Ovary (tissue), 9 donors: ENCODE results near the gene SH3BGR. TPM values are rescaled to one million over a fixed set of nuclear protein-coding genes. Genes with fewer than 3 reads are reported as not detected.

Experiments
- DNase-seq, 5 donors: peaks; one replicate each; pipeline ENCODE4 v3.0.0-alpha.2; 2019 to 2020
- H3K27ac ChIP-seq, 2 donors: fragments of 200-600 bp; one replicate each; pipeline versions ENCODE4 v1.5.1 to v1.8.0; 2019 to 2022
- H3K27me3 ChIP-seq: fragments of 200-600 bp; one replicate; pipeline ENCODE4 v1.8.0; 2022
- H3K36me3 ChIP-seq: fragments of 200-600 bp; sonication (generic); one replicate; pipeline ENCODE4 v1.5.1; 2019
- H3K4me1 ChIP-seq: one replicate; pipeline ENCODE4 v1.8.1; 2013; ENCODE audit warnings: mild to moderate bottlenecking, moderate library complexity; ENCODE audit not compliant: insufficient read depth
- H3K4me3 ChIP-seq: fragments of 200-600 bp; sonication (generic); one replicate; pipeline ENCODE4 v1.5.1; 2017
- H3K9me3 ChIP-seq, 2 donors: fragments of 200-600 bp in 1 of 2; sonication (generic) in 1 of 2; one replicate each; pipeline versions ENCODE4 v1.5.1 to v1.8.1; 2013 to 2019; ENCODE audit warnings: mild to moderate bottlenecking in 1 of 2, moderate library complexity in 1 of 2
- EP300 ChIP-seq: sonication (generic); formaldehyde crosslinking; IDR thresholded peaks from one replicate; pipeline ENCODE4 v1.6.1; 2017; ENCODE audit warnings: antibody characterized with exemption
- POLR2A ChIP-seq: fragments of 450-650 bp; IDR thresholded peaks from one replicate; pipeline ENCODE4 v1.6.1; 2017; ENCODE audit warnings: antibody characterized with exemption, mild to moderate bottlenecking, moderate library complexity
- WGBS, 3 donors: extraction: QIAGEN DNeasy Blood & Tissue Kit in 1 of 3; methylation state at CpG; one replicate each; pipeline versions ENCODE4 v1.1.5 to v1.1.7; 2013 to 2017; 5-methylcytosine and 5-hydroxymethylcytosine counted together
- intact Hi-C, 4 donors: fragments of 100-400 bp; cut with DNase I; formaldehyde crosslinking; loops; one replicate each; pipeline versions ENCODE4 v1.11.0 to v1.15.1; 2022 to 2023
- polyA plus RNA-seq, 2 donors: library from polyadenylated mRNA; stranded (reverse); fragments of 200-250 nt in 1 of 2; fragments of 350-450 nt in 1 of 2; fragmentation: Illumina TruSeq in 1 of 2; extraction: RNeasy Lipid Tissue Mini Kit (QIAGEN cat#74804) in 1 of 2; gene quantifications; one replicate each; pipeline ENCODE4 v1.2.3, GENCODE V29; 2013 to 2014
- total RNA-seq, 7 donors: library from RNA; depleted of rRNA in 2 of 7; stranded (reverse); fragments of >200 nt in 2 of 7; fragmentation: NEBNext Ultra II Directional in 3 of 7; extraction: Animal tissue kit (Norgen Biotek cat#: 25700) in 3 of 7; gene quantifications; one replicate each; pipeline versions ENCODE4 v1.1.0 to v1.2.4, GENCODE V29; 2016 to 2023
- TF ChIP-seq, protein P1 (sequence below), 3 donors: fragments of 450-650 bp in 2 of 3; fragments of 200-600 bp in 1 of 3; IDR thresholded peaks; one replicate each; pipeline versions ENCODE4 v1.5.1 to v1.8.0; 2016 to 2022; ENCODE audit warnings: antibody characterized with exemption in 3 of 3, mild to moderate bottlenecking in 1 of 3
- donor health status: DM: no; HTN: no; CAD: no; lungs with moderate emphysema.
- donor health status: DM: no; HTN: no; CAD: no.
- donor health status: Bipolar disorder and iron deficiency.
- donor health status: DM: yes; HTN: yes; CAD: no.
- donor health status: DM: no; HTN: no; CAD: no.
- donor health status: DM: yes; HTN: yes; CAD: no.

SH3BGR gene
- total and polyA plus RNA-seq, 9 donors: 1.1 to 16.2 (median 3.0) TPM

DNA sequence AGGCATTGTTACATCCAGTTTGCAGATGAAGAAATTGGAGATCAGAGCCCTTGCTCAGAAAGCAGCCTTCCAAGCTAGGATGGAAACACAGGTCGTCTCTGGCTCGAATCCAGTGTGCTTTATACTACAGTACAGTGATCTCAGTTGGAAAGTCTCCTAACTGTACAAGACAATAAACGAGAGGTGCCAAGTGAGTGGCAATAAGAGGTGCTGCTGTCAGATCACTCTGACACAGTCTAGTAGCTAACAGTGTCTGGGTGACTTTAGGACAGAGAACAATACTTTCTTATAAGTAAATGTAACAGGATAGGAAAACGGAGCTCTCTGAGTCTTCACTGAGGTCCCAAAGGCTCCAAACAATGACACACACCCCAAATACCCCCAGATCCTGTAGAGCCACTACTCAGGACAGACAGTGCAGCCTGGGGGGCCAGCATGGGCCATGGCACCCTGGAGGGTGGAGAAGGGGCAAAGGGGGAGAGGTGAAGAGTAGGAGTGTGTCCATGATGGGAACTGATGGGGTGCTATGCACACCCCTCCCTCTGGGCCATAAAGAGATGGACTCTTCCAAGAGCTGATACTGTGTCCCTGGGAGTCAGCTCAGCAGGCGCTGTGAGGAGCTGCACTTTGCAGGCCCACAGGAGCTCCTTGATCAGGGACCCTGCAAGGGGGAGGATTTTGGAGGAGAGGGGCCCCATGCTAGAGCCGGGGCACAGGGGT is 3.3 kb downstream of the SH3BGR start:
- no peaks in the 10 kb centered on the region for H3K36me3 ChIP-seq

DNA sequence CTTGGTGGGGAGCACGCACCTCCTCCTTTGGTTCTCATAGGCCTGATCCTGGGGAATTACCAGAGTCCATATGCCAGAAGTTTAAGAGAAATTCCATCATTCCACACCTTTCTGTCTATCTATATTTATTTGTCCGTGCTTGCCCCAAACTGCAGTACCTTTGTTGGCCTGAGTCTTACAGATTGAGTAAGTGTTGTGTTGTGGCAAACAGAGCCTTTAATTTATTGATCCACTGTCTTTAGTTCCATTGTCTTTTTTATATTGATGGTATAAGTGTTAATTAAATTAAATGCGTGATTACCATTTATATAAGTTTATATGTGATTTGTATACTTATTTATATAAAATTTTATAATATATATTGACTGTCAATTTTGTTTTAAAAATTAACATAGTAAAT is 4.9 kb downstream of the SH3BGR start:
- H3K4me3 ChIP-seq: no peak overlapping the region
- H3K9me3 ChIP-seq: no peaks in the 10 kb centered on the region
- no peak for DNase-seq
- TF ChIP-seq EP300 (no peak), POLR2A (no peak)
- TF ChIP-seq, protein P1, sequence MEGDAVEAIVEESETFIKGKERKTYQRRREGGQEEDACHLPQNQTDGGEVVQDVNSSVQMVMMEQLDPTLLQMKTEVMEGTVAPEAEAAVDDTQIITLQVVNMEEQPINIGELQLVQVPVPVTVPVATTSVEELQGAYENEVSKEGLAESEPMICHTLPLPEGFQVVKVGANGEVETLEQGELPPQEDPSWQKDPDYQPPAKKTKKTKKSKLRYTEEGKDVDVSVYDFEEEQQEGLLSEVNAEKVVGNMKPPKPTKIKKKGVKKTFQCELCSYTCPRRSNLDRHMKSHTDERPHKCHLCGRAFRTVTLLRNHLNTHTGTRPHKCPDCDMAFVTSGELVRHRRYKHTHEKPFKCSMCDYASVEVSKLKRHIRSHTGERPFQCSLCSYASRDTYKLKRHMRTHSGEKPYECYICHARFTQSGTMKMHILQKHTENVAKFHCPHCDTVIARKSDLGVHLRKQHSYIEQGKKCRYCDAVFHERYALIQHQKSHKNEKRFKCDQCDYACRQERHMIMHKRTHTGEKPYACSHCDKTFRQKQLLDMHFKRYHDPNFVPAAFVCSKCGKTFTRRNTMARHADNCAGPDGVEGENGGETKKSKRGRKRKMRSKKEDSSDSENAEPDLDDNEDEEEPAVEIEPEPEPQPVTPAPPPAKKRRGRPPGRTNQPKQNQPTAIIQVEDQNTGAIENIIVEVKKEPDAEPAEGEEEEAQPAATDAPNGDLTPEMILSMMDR (IDR thresholded peaks at IDR 0.05): no peak
- H3K4me1 ChIP-seq: no peaks in the 10 kb centered on the region
- no peaks in the 10 kb centered on the region for H3K36me3 ChIP-seq
- intact Hi-C loops: no loop called here
- 78 to 88% (median 86%) methylated on average over 3 of the region's 3 CpGs for WGBS, 3 donors
- H3K27me3 ChIP-seq: no peaks in the 10 kb centered on the region
- no peak overlapping the region for H3K27ac ChIP-seq

More for the DNA sequence above, 3.3 kb downstream of the SH3BGR start:
- H3K9me3 ChIP-seq: no peaks in the 10 kb centered on the region
- H3K27me3 ChIP-seq: no peaks in the 10 kb centered on the region
- H3K27ac ChIP-seq: no peak overlapping the region
- no peak for DNase-seq
- H3K4me3 ChIP-seq: no peak overlapping the region
- WGBS, 3 donors: 74 to 78% (median 76%) methylated on average over 6 of the region's 6 CpGs
- no peak for TF ChIP-seq POLR2A
- TF ChIP-seq, protein P1 (IDR thresholded peaks at IDR 0.05): no peak
- no peak for TF ChIP-seq EP300
- intact Hi-C loops: no loop called here
- no peaks in the 10 kb centered on the region for H3K4me1 ChIP-seq

DNA sequence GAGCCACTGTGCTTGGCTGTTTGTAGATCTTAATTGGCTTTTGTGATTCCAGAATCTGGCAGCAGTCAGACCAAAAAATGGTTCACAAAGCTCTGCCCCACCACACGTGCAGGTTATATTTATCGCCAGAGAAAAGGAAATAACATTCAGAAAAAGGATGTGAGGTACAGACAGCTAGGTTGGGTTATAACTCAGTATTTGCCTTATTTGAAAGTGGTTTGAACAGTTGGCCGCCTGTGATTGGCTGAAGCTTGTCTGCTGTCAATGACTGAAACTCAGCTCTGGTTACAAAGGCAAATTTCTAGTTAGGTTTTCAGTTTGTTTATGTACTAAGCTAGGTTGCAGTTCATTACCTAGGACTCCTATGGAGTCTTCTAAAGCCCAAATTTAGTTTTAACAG is 9.6 kb downstream of the SH3BGR start:
- 82 to 85% (median 83%) methylated on average over 3 of the region's 3 CpGs for WGBS, 3 donors
- H3K27me3 ChIP-seq: no peaks in the 10 kb centered on the region
- H3K4me3 ChIP-seq: no peak overlapping the region
- no peak for TF ChIP-seq EP300
- TF ChIP-seq, protein P1 (IDR thresholded peaks at IDR 0.05): no peak
- TF ChIP-seq POLR2A: no peak
- no peaks in the 10 kb centered on the region for H3K4me1 ChIP-seq
- no peak for DNase-seq
- intact Hi-C loops: no loop called here
- no peak overlapping the region for H3K27ac ChIP-seq
- no peaks in the 10 kb centered on the region for H3K9me3 ChIP-seq
- H3K36me3 ChIP-seq: no peaks in the 10 kb centered on the region

DNA sequence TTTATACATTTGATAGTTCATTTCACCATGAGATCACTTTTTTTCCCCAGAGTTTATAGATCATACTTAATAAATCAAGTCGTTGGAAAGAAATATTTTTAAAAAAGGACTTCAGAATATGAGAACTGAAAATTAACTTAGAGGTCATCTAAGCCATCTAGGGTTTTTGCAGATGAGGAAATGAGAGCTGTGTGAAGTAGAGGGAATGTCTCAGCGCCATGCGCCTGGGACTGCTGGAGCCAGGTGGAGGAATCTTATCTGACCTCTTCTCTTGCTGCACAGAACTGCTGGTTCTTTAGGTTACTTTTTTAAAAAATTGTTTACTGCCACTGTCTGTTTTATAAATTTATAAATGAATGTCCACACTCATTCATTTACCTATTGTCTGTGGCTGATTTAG is 11.5 kb downstream of the SH3BGR start:
- Histone ChIP-seq H3K9me3 (no peaks in the 10 kb centered on the region), H3K27me3 (no peaks in the 10 kb centered on the region), H3K4me1 (no peaks in the 10 kb centered on the region), H3K27ac (no peak overlapping the region), H3K36me3 (no peaks in the 10 kb centered on the region), H3K4me3 (no peak overlapping the region)
- no peak for DNase-seq
- TF ChIP-seq POLR2A (no peak), EP300 (no peak)
- TF ChIP-seq, protein P1 (IDR thresholded peaks at IDR 0.05): no peak
- WGBS, 3 donors: 83 to 85% (median 83%) methylated on average over 3 of the region's 3 CpGs
- intact Hi-C loops: no loop called here
